DMS 273 treated with DMSO at 0.1 percent for 48 hours (cell line): ENCODE data around the gene POLDIP2.

Experiments used
- DNase-seq: peaks from one replicate; lab custom pipeline; 2025; lab: John Stamatoyannopoulos, UW

POLDIP2 gene

GRCh38 chr17:28317099-28317965 is 40.0 kb downstream of the POLDIP2 start:
- DNase-seq = no peak

DNA sequence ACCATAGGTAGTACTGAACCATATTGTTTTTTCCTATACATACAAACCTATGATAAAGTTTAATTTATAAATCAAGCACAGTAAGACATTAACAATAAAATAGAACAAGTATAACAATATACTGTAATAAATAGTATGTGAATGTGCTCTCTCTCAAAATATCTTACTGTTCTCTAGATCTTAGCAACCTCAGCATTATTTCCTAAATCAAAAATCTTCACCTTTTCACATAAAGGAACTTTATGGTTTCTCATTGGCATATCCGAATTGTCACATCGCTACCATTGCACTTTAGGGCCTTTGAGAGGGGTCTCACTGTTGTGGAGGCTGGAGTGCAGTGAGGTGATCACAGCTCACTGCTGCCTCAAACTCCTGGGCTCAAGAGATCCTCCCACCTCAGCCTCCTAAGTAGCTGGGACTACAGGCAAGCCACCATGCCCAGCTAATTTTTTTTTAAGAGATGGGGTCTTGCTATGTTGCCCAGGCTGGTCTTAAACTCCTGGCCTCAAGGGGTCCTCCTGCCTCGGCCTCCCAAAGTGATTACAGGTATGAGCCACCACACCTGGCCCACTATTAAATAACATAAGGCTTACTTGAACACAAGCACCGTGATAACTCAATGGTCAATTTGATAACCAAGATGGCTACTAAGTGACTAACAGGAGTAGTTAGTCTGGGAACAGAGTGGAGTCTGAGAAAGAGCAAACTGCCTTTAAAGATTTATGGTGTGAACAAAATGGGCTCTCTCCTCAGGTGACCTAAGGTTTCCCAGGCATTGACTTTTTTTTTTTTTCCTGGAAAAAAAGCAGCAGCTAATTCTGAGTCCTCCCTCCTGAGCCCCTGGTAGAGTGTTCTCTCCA is 41.3 kb downstream of the POLDIP2 start:
- no peak for DNase-seq

DNA sequence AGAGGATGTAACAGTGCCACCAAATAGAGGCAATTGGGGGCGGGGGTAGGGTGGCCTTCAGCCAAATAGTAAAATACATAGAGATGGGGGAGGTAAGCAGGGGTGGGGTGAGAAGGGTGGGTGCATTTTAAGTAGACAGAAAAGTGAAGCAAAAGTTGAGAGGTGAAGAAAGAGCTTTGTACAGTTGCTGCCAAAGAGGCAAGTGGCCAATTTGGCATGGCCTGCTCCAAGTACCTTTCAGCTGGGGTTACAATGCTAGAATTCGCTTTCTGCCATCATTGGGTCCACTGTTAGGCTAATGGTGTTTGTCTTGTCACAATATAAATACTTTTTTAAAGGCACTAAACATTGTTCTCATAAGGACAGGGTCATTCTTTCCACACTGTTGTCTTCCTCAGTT is 43.5 kb downstream of the POLDIP2 start:
- no peak for DNase-seq

GRCh38 chr17:28306954-28307401 is 50.3 kb downstream of the POLDIP2 start:
- DNase-seq = no peak

GRCh38 chr17:28298449-28298848 is 58.9 kb downstream of the POLDIP2 start:
- DNase-seq = no peak
